Nephron (organoid): ENCODE data around the gene KLB.

ENCODE experiments used
- H3K27ac Mint-ChIP-seq, 3 experiments: 2 replicates each; pipeline ENCODE4 v1.8.0; 2020; ENCODE audit warnings: mixed read lengths in 3 of 3, mild to moderate bottlenecking in 2 of 3, moderate library complexity in 1 of 3
- H3K27me3 Mint-ChIP-seq: 2 replicates; pipeline ENCODE4 v1.8.0; 2021; ENCODE audit warnings: low read depth, mild to moderate bottlenecking, moderate library complexity, mixed read lengths
- H3K36me3 Mint-ChIP-seq: 2 replicates; pipeline ENCODE4 v1.8.0; 2020; ENCODE audit warnings: low read depth, mixed read lengths
- H3K4me1 Mint-ChIP-seq: 2 replicates; pipeline ENCODE4 v1.8.0; 2020; ENCODE audit warnings: mixed read lengths
- H3K4me3 Mint-ChIP-seq, 3 experiments: 2 replicates each; pipeline ENCODE4 v1.8.0; 2020; ENCODE audit warnings: mild to moderate bottlenecking in 3 of 3, mixed read lengths in 3 of 3, moderate library complexity in 2 of 3
- H3K9me3 Mint-ChIP-seq: 2 replicates; pipeline ENCODE4 v1.8.0; 2020; ENCODE audit warnings: mixed read lengths
- CTCF ChIP-seq, 3 experiments: fragments of 200-600 bp; sonication (generic); IDR thresholded peaks; one replicate each; pipeline ENCODE4 v1.5.0; 2021; ENCODE audit warnings: antibody characterized with exemption in 3 of 3; ENCODE audit not compliant: unreplicated experiment in 3 of 3

KLB gene

GRCh38 chr4:39476187-39476895, 69.6 kb downstream of the KLB start:
- no peaks in the 10 kb centered on the region for H3K4me1 Mint-ChIP-seq

GRCh38 chr4:39480251-39480650, 73.5 kb downstream of the KLB start:
- Mint-ChIP-seq H3K9me3 (peaks cover 8% of the 10 kb centered on the region), H3K4me1 (no peaks in the 10 kb centered on the region), H3K27me3 (no peaks in the 10 kb centered on the region), H3K36me3 (peaks cover 13% of the 10 kb centered on the region), H3K27ac (no peak overlapping the region), H3K4me3 (no peak overlapping the region)
- no peak for TF ChIP-seq CTCF (IDR thresholded peaks at IDR 0.05; ENCODE audit: unreplicated experiment in 3 of 3)

More at GRCh38 chr4:39476187-39476895, 69.6 kb downstream of the KLB start:
- Mint-ChIP-seq H3K27ac (peak overlapping the region in 1 of 3 experiments; percentile 34), H3K4me3 (no peak overlapping the region), H3K36me3 (peaks cover 18% of the 10 kb centered on the region), H3K9me3 (no peaks in the 10 kb centered on the region), H3K27me3 (no peaks in the 10 kb centered on the region)
- TF ChIP-seq CTCF (IDR thresholded peaks at IDR 0.05; ENCODE audit: unreplicated experiment in 3 of 3): no peak

- H3K27me3 Mint-ChIP-seq: no peaks in the 10 kb centered on the region
- peaks cover 13% of the 10 kb centered on the region for H3K36me3 Mint-ChIP-seq
Measured at GRCh38 chr4:39480902-39481695, 74.4 kb downstream of the KLB start.

GRCh38 chr4:39484582-39485272, 78.0 kb downstream of the KLB start:
- no peak for TF ChIP-seq CTCF (IDR thresholded peaks at IDR 0.05; ENCODE audit: unreplicated experiment in 3 of 3)
- H3K36me3 Mint-ChIP-seq: peaks cover 6% of the 10 kb centered on the region
- no peak overlapping the region for H3K4me3 Mint-ChIP-seq
- H3K27me3 Mint-ChIP-seq: no peaks in the 10 kb centered on the region
- no peaks in the 10 kb centered on the region for H3K4me1 Mint-ChIP-seq
- H3K27ac Mint-ChIP-seq: no peak overlapping the region
- peaks cover 8% of the 10 kb centered on the region for H3K9me3 Mint-ChIP-seq

More at GRCh38 chr4:39480902-39481695, 74.4 kb downstream of the KLB start:
- TF ChIP-seq CTCF (IDR thresholded peaks at IDR 0.05; ENCODE audit: unreplicated experiment in 3 of 3): no peak
- H3K27ac Mint-ChIP-seq: no peak overlapping the region
- H3K9me3 Mint-ChIP-seq: peaks cover 8% of the 10 kb centered on the region
- no peaks in the 10 kb centered on the region for H3K4me1 Mint-ChIP-seq
- H3K4me3 Mint-ChIP-seq: no peak overlapping the region

- Mint-ChIP-seq H3K9me3 (peaks cover 8% of the 10 kb centered on the region), H3K27me3 (no peaks in the 10 kb centered on the region), H3K4me1 (no peaks in the 10 kb centered on the region), H3K36me3 (no peaks in the 10 kb centered on the region), H3K4me3 (no peak overlapping the region), H3K27ac (no peak overlapping the region)
- TF ChIP-seq CTCF (IDR thresholded peaks at IDR 0.05; ENCODE audit: unreplicated experiment in 3 of 3): no peak
Measured at GRCh38 chr4:39486221-39486804, 79.6 kb downstream of the KLB start.
